Sigmoid colon (tissue), 7 donors: ENCODE measurements around the gene CTIF. TPM values are rescaled to one million over a fixed set of nuclear protein-coding genes. Genes with fewer than 3 reads are reported as not detected.

Experiments used
- DNase-seq: peaks from one replicate; pipeline ENCODE4 v3.0.0-alpha.2; 2019
- H3K27ac ChIP-seq, 4 donors: fragments of 200-600 bp; sonication (generic); one replicate each; pipeline ENCODE4 v1.5.1; 2016 to 2019; ENCODE audit warnings: mild to moderate bottlenecking in 1 of 4
- H3K27me3 ChIP-seq, 3 donors: fragments of 200-600 bp; sonication (generic); one replicate each; pipeline ENCODE4 v1.5.1; 2019; ENCODE audit warnings: mild to moderate bottlenecking in 1 of 3
- H3K36me3 ChIP-seq, 4 donors: fragments of 200-600 bp; sonication (generic); one replicate each; pipeline ENCODE4 v1.5.1; 2016 to 2019
- H3K4me1 ChIP-seq, 4 donors: fragments of 200-600 bp; sonication (generic); one replicate each; pipeline ENCODE4 v1.5.1; 2017 to 2019
- H3K4me3 ChIP-seq, 4 donors: fragments of 200-600 bp; sonication (generic); one replicate each; pipeline ENCODE4 v1.5.1; 2017 to 2019; ENCODE audit warnings: mild to moderate bottlenecking in 2 of 4, moderate library complexity in 1 of 4
- H3K9me3 ChIP-seq, 4 donors: fragments of 200-600 bp in 3 of 4; sonication (generic) in 3 of 4; one replicate each; pipeline versions ENCODE4 v1.5.1 to v1.6.1; 2013 to 2019
- CTCF ChIP-seq, 4 experiments: fragments of 450-650 bp in 3 of 4; fragments of 200-600 bp in 1 of 4; IDR thresholded peaks; one replicate each; pipeline ENCODE4 v1.5.1; 2016 to 2019; ENCODE audit warnings: antibody characterized with exemption in 4 of 4, mild to moderate bottlenecking in 3 of 4, moderate library complexity in 2 of 4
- EP300 ChIP-seq, 4 donors: sonication (generic); formaldehyde crosslinking; IDR thresholded peaks; one replicate each; pipeline ENCODE4 v1.6.1; 2017; ENCODE audit warnings: antibody characterized with exemption in 4 of 4
- POLR2A ChIP-seq, 2 donors: fragments of 450-650 bp; IDR thresholded peaks; one replicate each; pipeline ENCODE4 v1.6.1; 2016; ENCODE audit warnings: antibody characterized with exemption in 2 of 2, mild to moderate bottlenecking in 2 of 2, moderate library complexity in 2 of 2
- POLR2AphosphoS5 ChIP-seq, 4 donors: sonication (generic); formaldehyde crosslinking; IDR thresholded peaks; one replicate each; pipeline ENCODE4 v1.6.1; 2017; ENCODE audit warnings: antibody characterized with exemption in 4 of 4
- WGBS, 2 donors: extraction: QIAGEN DNeasy Blood & Tissue Kit; methylation state at CpG; one replicate each; pipeline ENCODE4 v1.1.7; 2013; 5-methylcytosine and 5-hydroxymethylcytosine counted together
- intact Hi-C: fragments of 100-400 bp; cut with DNase I; formaldehyde crosslinking; loops from one replicate; pipeline ENCODE4 v1.15.1; 2023
- polyA plus RNA-seq, 3 donors: library from polyadenylated mRNA; stranded (reverse); fragments of 200-250 nt; gene quantifications; one replicate each; pipeline ENCODE4 v1.2.3, GENCODE V29; 2013
- small RNA-seq, 3 donors: library from RNA; depleted of rRNA; stranded (forward); fragments of <200 nt; gene quantifications; one replicate each; pipeline ENCODE3, GENCODE V24; 2016
- total RNA-seq, 4 donors: library from RNA; depleted of rRNA; stranded (reverse); fragments of >200 nt; gene quantifications; one replicate each; pipeline ENCODE4 v1.1.0, GENCODE V29; 2016
- donor health status: healthy with polysubstance abuse.
- donor health status: Bipolar disorder and iron deficiency.
- donor health status: healthy.

CTIF gene
- total and polyA plus RNA-seq, 7 donors = 3.6 to 65.9 (median 22.5) TPM

GRCh38 chr18:48908916-48909315 lies 370.1 kb downstream of the CTIF start:
- intact Hi-C loops = no loop called here
- 61 to 77% methylated on average over 3 of the region's 3 CpGs for WGBS, 2 donors
- Histone ChIP-seq H3K27ac (no peak overlapping the region), H3K9me3 (peaks cover 0 to 6% (median 1%) of the 10 kb centered on the region in 4 donors), H3K27me3 (no peaks in the 10 kb centered on the region), H3K4me1 (no peaks in the 10 kb centered on the region), H3K4me3 (no peak overlapping the region), H3K36me3 (no peaks in the 10 kb centered on the region)
- TF ChIP-seq POLR2A (IDR thresholded peaks at IDR 0.05) (no peak), EP300 (IDR thresholded peaks at IDR 0.05) (no peak), CTCF (IDR thresholded peaks at IDR 0.05) (no peak), POLR2AphosphoS5 (IDR thresholded peaks at IDR 0.05) (no peak)
- peak; percentile 11 for DNase-seq

- WGBS, 2 donors = 70 to 77% methylated on average over 6 of the region's 6 CpGs
- DNase-seq = peak; percentile 4
- Histone ChIP-seq H3K27ac (no peak overlapping the region), H3K4me3 (no peak overlapping the region), H3K4me1 (no peaks in the 10 kb centered on the region), H3K9me3 (peaks cover 0 to 2% (median 0%) of the 10 kb centered on the region in 4 donors), H3K27me3 (no peaks in the 10 kb centered on the region), H3K36me3 (no peaks in the 10 kb centered on the region)
- intact Hi-C loops = no loop called here
- TF ChIP-seq CTCF (IDR thresholded peaks at IDR 0.05) (no peak), EP300 (IDR thresholded peaks at IDR 0.05) (no peak), POLR2A (IDR thresholded peaks at IDR 0.05) (no peak), POLR2AphosphoS5 (IDR thresholded peaks at IDR 0.05) (no peak)
Observed at GRCh38 chr18:48909721-48910120, 370.9 kb downstream of the CTIF start.

- no peaks in the 10 kb centered on the region for H3K9me3 ChIP-seq
- H3K4me3 ChIP-seq = no peak overlapping the region
- H3K4me1 ChIP-seq = peaks cover 0 to 4% (median 0%) of the 10 kb centered on the region in 4 donors
- peak; percentile 28 for DNase-seq
- intact Hi-C loops = no loop called here
- no peaks in the 10 kb centered on the region for H3K27me3 ChIP-seq
- no peaks in the 10 kb centered on the region for H3K36me3 ChIP-seq
- WGBS, 2 donors = 92 to 95% methylated on average over 17 of the region's 17 CpGs
- no peak overlapping the region for H3K27ac ChIP-seq
- TF ChIP-seq POLR2AphosphoS5 (IDR thresholded peaks at IDR 0.05) (no peak), EP300 (IDR thresholded peaks at IDR 0.05) (no peak), POLR2A (IDR thresholded peaks at IDR 0.05) (no peak), CTCF (IDR thresholded peaks at IDR 0.05) (no peak)
Observed at GRCh38 chr18:48910972-48911545, 372.2 kb downstream of the CTIF start.

Small RNA genes within 50 kb of the gene (small RNA-seq; reads per million reads assigned to genes)
- gene MIR4743 = 0 to 0.29 (median 0.22) reads per million in 3 donors

Other genes starting within 250 kb of the CTIF start
- 1 to 10 TPM in 1 of 4 donors, under 1 TPM in 3; 0.41 to 1.7 (median 0.60) TPM for gene ZBTB7C, start 129.6 kb upstream of the CTIF start, total RNA-seq
- 10 to 100 TPM; 16.9 to 18.6 (median 18.5) TPM for gene ZBTB7C, start 129.6 kb upstream of the CTIF start, polyA plus RNA-seq